Activated T-helper 9 cell treated with anti-CD3 and anti-CD28 coated beads, Interleukin-2, amount 50 U/mL, for 16 hours (primary cell): ENCODE data around the gene ODF4.
A peak's percentile ranks its signal among the peaks of the same experiment; 100 is the strongest.

Experiments used
- DNase-seq: peaks from one replicate; pipeline ENCODE4 v3.0.0-alpha.2; 2020; ENCODE audit warnings: low read depth

Gene ODF4, protein sequence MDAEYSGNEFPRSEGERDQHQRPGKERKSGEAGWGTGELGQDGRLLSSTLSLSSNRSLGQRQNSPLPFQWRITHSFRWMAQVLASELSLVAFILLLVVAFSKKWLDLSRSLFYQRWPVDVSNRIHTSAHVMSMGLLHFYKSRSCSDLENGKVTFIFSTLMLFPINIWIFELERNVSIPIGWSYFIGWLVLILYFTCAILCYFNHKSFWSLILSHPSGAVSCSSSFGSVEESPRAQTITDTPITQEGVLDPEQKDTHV

DNA sequence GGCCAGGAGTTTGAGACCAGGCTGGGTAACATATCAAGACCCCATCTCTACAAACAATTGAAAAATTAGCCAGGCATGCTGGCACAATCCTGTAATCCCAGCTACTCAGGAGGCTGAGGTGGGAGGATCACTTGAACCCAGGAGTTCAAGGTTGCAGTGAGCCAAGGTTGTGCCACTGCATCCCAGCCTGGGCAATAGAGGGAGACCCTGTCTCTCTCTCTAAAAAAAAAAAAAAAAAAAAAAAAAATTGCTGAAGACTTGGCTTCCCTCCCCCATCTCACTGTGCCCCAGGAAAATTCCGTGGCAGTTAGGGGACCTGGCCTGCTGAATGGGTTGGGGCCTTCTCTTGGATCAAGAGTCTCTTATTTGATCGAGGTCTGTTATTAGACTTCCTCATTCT is at the start of gene ODF4:
ODF4 (plus strand) TSS at position 301 of the 400 bp plus-strand sequence. CDS start 212 bp downstream, outside the sequence.
- no peak for DNase-seq

DNA sequence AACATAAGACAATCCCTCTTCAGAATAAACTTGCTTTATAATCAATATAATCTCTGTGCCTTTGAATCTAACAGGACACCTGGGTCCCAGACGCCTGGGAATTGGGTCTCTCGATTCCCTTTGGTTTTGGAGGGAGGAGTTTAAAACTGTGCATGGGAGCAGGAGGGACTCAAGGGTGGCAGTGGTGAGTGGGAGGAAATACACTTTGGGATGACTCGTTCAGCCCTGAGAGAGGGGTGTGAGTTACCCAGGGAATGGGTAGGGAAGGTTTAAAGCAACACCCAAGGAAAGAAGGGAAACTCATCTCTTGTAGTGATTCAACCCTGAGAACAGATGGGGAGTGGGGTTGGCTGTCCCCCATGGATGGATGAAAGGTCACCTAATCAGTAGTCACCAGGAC is 49.6 kb upstream of the ODF4 start:
- no peak for DNase-seq

DNA sequence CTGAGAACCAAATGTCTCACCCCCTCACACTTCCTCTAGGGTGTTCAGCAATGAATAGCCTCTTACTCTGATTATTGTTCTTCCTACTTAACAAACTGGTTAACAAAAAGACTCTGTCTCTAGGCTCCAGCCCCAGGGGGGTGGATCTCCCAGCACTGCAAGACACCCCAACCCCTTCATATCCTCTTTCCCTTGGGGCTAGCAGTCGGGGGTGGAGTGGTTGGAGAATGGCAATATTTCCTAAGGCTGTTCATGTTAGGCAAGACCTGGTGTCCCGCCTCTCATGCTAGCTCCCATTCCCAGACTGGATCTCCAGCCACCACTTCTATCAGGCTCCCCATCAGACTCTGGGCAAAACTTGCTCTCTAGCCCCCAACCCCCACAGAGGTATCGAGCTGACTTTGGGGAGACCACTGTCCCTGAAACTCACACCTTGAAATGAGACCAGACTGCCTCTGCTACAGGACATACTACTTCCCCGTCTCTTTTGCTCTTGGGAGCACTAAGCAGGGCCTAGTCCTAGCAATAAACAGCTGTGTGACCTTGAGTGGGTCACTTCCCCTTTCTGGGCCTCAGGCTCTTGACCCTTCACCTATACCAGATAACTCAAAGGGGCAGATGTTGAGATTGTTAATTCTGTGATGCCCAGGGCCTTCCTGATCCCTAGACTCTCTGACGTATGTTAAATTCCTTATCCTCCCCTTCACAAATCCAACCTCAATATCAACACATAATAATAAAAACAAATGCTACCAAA is 46.8 kb upstream of the ODF4 start:
- no peak for DNase-seq

DNA sequence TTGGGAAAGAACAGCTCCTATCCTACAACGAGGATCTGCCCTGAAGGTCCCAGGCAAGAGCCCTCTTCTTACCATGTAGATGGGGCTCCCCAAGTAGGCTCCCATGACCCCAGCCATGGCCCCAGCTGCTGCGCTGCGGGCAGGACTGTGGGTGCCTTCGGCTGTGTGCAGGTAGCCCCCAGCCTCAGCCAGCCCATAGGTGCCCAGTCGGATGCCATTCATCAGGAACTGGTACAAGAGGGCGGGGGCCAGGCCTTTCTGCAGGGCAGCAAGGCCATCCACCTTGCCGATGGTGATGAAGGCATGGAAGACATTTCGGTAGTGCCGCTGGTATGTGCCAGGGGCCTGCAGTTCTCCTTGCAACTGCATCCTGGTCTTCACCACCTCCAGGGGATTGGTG is 45.3 kb upstream of the ODF4 start:
- DNase-seq: no peak

DNA sequence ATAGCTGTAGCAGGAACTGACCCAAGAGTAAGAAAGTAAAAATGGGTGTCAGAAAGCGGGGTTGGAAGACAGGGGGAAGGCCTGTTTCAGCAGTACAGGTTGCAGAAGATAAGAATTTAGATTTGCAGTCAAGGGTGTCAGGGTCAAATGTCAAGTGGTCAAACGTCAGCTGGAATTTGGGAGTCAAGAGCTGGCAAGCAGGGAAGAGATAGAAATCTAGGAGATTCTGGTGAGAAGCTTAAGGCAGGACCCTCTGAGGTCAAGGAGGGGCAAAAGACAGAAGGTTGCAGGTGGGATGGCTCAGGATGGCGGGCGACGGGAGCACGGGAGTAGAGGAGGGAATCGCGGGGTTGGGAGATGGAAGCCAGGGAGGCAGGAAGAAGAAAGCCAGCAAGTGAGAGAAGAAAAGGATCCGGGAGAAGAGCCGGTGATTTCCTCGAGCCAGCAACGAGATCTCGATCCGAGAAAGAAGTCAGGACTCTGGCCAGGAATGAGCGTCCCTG is 44.8 kb upstream of the ODF4 start:
- DNase-seq: no peak

DNA sequence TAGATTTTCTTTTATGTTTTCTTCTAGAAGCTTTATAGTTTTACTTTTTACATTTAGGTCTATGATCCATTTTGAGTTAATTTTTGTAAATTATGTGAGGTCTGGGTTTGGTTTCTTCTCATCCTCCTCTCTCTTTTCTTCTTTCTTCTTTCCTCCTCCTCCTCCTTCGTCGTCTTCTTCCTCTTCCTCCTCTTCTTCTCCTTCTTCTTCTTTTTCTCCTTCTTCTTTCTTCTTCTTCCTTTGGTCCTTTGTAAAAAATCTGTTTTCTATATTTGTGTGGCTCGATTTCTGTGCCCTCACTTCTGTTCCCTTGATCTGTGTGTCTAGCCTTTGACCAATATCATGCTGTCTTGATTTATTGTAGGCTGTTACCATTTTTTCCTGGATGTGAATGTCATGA is 39.4 kb upstream of the ODF4 start:
- DNase-seq: no peak

DNA sequence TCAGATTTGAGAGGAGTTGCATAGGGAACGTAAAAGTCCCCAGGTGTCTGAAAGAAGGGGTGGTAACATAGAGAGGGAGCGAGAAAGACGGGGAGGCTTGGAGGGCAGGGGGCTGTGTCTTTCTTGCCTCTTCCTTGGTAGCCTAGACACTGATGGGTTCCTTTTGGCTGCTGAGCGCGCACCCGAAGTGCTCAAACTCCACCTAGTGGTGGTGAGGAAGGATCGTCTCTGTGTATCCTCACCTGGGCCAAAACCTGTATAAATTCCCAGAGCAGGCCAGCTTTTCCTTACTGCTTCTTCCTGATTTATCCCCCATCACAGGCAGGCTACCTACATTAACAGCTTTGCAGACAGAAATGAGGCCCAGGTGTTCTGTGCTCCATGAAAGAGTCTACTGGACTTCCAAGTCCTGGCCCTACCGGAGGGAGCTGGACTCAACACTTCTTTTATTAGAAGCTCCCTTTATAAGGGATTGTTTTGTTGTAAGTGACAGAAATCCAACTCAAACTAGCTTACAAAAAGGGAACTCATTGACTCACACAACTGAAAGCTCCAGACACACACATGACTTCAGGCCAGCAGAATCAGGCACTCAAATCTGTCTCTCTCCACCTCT is 38.9 kb upstream of the ODF4 start:
- peak; percentile 33 for DNase-seq

DNA sequence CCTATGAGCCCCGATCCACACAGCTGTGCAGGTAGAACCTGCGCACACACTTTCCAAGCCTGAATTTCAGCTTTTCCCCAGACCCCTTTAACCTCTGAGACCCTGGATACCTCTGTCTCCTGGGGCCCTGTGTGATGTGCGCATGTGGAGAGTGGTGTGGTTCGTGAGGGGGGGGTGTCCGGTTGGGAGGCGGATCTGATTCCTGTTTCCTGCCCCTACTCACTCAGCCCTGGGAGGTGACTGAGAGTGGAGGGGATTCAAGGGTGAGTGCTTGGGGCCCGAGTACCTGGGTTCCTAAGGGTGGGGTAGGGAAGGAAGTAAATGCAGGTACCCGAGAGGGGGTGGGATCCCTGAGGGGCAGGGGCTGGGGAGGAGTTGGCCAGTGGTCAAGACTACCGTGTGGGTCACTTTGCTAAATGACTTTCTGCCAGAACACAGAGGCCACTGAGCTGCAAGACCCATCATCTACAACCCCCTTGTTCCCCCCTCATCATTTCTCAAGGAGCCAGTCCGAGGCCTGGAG is 29.0 kb upstream of the ODF4 start:
- DNase-seq: no peak

DNA sequence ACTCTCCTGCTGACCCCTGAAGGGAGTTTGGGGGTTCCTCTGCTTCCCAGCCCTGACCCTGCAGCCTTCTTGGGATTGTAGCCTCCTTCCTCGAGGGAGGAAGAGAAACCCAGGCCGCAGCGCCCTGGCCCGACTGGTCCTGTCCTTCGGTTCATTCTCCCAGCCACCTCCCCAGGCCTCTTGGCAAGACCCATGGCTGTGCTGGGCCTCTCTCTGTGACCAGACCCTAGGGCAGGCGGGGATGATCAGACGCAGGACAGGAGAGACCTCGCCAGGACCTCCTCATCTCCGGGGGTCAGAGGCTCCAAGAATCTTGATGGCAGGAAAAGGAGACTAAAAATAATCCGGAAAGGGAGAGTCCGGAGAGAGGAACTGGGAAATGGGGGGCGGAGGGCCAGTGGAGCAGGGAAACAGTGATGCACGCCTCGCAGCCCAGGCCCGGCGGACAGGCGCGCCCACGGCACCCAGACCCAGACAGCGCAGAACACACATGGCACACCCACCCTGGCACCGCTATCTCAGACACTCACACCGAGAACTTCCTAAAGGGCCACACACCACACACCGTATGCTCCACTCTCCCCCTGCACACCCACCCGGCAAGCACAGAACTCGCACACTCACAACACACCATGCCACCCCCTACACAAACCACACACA is 28.4 kb upstream of the ODF4 start:
- no peak for DNase-seq

DNA sequence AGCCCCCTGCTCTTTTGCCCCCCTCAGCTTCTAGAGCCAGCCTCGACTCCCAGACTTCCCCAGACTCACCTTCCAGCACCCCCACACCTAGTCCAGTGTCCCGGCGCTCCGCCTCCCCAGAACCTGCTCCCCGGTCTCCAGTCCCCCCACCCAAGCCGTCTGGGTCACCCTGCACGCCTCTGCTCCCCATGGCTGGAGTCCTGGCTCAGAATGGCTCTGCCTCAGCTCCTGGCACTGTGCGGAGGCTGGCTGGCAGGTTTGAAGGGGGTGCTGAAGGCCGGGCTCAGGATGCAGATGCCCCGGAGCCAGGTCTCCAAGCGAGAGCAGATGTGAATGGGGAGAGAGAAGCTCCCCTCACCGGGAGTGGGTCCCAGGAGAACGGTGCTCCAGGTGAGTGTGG is 27.4 kb upstream of the ODF4 start:
- DNase-seq: no peak

DNA sequence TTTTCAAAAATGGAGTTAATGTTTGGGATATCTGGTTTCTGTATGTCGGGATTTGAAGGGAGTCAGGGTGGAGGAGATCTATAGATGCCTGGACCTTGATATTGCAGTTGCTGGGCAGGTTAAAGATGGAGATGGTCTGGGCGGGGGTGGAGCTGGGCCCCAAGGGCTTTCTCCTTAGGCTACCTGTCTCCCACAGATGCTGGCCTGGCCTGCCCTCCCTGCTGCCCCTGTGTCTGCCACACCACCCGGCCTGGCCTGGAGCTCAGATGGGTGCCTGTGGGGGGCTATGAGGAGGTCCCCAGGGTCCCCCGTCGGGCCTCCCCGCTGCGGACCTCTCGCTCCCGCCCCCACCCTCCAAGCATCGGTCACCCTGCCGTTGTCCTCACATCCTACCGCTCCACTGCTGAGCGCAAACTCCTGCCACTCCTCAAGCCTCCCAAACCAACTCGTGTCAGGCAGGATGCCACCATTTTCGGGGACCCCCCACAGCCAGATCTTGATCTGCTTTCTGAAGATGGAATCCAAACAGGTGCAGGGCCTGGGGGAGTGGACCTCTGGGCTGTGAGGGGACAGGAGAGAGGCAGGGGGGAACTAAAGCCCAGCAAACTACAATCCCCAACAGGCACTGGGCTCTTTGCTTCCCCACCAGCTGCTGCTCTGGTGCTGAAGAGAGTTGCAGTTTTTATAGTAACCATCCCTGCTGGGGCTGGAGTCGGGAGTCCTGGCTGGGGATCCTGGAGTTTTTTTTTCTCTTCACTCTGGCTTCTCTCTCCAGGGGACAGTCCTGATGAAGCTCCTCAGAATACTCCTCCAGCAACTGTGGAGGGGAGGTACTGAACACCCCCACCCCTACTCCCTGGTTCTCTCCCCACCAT is 26.7 kb upstream of the ODF4 start:
- DNase-seq: no peak

DNA sequence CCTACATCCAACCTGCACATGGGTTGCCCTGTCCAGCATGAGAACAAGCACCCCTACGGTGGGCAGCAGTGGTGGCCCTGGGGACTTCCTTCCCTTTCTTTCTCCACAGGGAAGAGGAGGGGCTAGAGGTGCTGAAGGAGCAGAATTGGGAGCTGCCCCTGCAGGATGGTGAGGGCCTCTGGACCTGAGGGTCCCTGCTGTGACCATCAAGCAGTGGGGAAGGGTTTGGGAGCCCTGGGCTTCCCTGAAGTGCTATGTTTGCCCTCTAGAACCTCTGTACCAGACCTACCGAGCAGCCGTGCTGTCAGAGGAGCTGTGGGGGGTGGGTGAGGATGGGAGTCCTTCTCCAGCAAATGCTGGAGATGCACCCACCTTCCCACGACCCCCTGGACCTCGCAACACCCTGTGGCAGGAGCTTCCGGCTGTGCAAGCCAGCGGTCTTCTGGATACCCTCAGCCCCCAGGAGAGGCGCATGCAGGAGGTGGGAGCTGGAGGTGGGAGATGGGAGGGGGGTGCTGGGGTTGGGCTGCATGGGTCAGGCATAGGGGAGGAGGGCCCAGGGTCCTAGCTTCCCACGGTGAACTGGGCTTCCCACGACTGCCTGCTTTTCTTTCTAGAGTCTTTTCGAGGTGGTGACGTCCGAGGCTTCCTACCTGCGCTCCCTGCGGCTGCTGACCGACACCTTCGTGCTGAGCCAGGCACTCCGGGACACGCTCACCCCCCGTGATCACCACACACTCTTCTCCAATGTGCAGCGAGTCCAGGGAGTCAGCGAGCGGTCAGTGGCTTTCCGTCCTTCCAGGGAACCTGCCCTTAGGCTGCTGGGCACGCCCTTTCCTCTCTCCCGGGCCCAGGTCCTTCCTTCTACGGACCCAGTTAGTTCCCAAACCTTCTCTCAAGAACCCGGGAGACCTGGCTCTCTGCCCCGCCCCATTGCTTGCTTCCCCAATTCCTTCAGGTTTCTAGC is 24.6 kb upstream of the ODF4 start:
- no peak for DNase-seq

DNA sequence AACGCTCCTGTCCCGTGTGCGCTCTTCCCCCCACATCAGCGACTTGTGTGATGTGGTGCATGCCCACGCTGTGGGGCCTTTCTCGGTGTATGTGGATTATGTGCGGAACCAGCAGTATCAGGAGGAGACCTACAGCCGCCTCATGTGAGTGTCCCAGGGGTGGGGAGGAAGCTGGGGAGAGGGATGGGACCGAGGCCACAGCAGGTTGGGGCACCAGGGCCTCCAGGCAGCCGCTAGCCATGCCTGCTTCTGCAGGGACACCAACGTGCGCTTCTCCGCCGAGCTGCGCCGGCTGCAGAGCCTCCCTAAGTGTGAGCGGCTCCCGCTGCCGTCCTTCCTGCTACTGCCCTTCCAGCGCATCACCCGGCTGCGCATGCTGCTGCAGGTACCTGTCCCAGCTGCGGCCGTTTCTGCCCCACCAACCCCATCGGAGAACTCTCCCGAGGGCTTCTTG is 23.8 kb upstream of the ODF4 start:
- no peak for DNase-seq

DNA sequence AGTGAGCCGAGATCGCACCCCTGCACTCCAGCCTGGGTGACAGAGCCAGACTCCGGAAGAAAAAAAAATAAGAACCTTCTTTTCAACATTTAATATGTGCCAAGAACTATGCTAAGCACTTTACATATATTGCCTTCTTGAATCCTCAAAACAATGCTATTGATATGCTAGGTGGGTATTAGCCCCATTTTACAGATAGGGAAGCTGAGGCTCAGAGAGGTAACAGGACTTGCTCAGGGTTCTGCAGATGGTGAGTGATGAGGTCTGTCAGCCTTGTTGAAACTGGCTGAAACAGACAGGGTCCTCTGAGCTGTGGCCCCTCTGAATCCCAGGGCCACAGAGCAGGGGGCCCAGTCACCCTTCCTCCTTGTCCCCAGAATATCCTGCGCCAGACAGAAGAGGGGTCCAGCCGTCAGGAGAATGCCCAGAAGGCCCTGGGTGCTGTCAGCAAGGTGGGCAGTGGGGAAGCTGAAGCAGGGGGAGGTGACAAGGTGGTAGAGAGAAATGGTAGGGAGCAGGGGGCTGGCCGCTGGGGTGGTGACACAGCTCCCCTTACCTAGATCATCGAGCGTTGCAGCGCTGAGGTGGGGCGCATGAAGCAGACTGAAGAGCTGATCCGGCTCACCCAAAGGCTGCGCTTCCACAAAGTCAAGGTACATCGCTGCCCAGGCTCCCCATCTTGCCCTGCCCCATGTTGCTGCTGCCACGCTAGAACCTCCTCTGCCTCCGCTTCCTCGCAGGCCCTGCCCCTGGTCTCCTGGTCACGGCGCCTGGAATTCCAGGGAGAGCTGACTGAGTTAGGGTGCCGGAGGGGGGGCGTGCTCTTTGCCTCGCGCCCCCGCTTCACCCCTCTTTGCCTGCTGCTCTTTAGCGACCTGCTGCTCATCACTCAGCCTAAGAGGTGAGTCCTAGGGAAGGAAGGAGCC is 21.4 kb upstream of the ODF4 start:
- no peak for DNase-seq

DNA sequence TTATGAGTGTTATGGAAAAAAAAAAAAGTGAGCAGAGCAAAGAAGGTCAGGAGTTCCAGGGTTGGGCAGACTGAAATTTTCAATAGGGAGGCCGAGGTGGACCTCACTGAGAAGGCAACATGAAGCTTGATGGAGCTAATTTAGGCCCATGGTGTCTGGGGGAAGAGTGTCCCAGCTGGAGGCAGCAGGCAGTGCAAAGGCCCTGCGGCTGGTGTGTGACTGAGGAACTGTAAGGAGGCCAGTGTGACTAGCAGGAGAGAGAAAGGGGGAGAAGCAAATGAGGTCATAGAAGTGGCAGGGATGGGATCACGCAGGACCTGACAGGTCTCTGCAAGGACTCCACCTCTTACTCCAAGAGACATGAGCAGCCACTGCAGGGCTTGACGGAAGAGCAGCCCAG is 19.4 kb upstream of the ODF4 start:
- no peak for DNase-seq

DNA sequence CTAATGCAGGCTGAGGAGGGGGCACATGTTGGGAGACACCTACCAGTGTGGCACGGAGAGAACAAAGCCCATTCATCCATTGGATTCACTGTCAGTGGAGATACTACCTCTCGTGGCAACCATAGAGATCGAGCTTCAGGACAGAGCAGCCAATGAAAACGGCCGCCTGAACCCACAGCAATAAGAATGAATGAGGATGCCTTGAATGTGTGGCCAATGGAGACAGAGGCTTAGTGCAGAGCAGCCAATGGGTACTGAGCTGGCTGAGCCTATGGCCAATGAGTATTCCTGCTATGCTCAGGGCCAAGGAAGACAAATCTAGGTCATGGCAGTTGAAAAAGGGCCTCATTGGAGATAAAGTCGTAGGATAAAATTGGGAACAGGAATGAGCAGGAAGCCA is 18.6 kb upstream of the ODF4 start:
- DNase-seq: no peak

DNA sequence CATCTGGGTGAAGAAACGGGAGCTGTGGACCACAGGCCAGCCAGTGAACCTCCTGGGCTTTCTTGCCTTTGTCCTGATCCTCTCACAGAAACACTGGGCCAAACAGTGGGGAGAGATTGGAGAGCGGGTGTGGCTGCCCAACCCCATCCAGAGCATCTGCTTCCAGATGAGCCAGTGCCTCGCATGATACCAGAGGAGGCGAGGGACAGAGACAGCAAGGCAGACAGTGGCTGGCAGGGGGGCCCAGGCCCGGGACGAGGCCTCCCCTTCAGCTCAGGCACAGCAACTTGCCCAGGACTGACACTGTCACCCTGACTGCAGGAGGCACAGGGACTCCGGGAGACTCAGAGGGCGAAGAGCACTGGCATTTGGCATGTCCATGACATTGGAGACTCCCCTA is 17.6 kb upstream of the ODF4 start:
- DNase-seq: no peak

DNA sequence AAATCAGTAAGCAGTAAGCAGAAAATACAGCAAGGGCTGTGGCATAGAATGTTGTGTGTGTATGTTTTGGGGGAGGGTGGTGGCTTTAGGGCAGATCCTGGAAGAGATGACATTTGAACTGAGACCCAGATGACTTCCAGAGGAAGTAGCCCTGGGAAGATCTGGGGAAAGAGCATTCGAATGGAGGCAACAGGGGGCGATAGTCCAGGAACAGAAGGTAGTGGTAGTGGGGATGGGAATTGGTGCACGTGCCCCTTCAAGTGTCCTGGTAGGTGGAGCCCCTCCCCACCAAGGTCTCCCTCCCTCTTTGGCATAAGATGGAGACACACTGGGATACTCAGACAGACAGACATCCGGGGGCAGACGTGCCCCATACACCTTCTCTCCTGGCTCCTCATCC is 15.5 kb upstream of the ODF4 start:
- DNase-seq: no peak

DNA sequence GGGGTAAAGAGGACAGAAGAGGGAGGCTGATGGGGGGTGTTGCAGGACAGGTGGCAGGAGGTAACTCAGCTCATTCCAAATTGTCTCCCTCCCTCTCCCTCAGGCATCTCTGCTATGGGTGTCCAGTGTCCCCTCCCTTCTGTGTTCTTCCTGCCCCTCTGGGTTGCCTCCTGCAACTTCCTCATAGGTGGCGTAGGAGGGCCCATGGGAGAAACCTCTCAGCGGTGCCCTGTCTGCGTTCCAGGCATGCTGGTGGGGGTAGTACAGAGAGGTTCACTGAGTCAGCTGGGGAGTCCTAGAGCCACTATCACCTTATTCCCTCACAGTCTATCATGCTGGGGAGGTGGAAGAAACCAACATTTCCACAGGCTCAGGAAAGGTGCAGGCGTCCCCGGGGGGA is 14.7 kb upstream of the ODF4 start:
- DNase-seq: no peak
